ENCODE results near the gene RNF123.

RNF123 gene

DNA sequence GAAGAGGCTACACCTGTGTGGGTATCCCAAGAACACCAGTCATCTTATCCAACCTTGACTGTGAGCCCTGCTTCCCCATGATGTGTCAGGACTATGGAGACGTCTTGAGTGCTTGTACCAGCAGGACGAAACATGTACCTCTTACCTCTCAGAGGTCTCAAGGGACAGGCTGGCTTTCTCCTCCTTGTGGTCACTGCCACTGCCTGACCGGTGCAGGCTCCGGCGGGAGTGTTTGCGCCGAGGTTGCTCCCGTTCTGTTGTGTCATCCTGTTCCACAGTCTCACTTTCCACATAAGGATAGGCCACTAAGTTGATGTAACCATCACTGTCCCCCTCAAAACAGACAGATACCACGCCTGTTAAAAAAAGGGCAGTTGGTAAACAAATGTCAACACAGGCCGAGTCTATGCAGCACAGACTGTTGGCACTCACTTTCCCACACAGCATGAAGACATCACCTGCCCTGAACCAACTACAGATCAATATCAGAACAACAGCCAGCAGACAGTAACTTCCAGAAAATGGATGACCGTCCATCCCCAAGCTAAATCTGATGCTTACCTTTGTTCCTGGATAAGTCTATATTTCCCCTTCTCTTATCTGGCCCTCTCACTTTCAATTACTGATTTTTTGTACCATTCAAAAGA lies 48.8 kb downstream of the RNF123 start:
- H4K20me1 ChIP-seq (ENCODE audit: insufficient read depth, low read length) = no peaks in the 10 kb centered on the region
- no peaks in the 10 kb centered on the region for H3K27me3 ChIP-seq (ENCODE audit: insufficient read depth, low read length)
- H3K9me3 ChIP-seq (ENCODE audit: low read length) = no peaks in the 10 kb centered on the region
- H3K4me1 ChIP-seq (ENCODE audit: insufficient read depth, low read length, severe bottlenecking) = no peaks in the 10 kb centered on the region
- peaks cover 47% of the 10 kb centered on the region for H3K36me3 ChIP-seq (ENCODE audit: insufficient read depth, low read length)
- no peaks in the 10 kb centered on the region for H3F3A ChIP-seq (ENCODE audit: insufficient read depth, low read length)
- H2AFZ ChIP-seq (ENCODE audit: low read length) = no peak overlapping the region
- no peak overlapping the region for H3K4me3 ChIP-seq (ENCODE audit: low read depth, low read length, poor library complexity, severe bottlenecking)
- H3K4me2 ChIP-seq (ENCODE audit: low read length) = no peak overlapping the region
- H3K27ac ChIP-seq (ENCODE audit: low read depth, low read length, poor library complexity, severe bottlenecking) = no peak overlapping the region
- no peak overlapping the region for H3K9ac ChIP-seq (ENCODE audit: low read length)
- H3K9me2 ChIP-seq (ENCODE audit: low read depth, low read length) = no peaks in the 10 kb centered on the region
- TF ChIP-seq, protein P1, sequence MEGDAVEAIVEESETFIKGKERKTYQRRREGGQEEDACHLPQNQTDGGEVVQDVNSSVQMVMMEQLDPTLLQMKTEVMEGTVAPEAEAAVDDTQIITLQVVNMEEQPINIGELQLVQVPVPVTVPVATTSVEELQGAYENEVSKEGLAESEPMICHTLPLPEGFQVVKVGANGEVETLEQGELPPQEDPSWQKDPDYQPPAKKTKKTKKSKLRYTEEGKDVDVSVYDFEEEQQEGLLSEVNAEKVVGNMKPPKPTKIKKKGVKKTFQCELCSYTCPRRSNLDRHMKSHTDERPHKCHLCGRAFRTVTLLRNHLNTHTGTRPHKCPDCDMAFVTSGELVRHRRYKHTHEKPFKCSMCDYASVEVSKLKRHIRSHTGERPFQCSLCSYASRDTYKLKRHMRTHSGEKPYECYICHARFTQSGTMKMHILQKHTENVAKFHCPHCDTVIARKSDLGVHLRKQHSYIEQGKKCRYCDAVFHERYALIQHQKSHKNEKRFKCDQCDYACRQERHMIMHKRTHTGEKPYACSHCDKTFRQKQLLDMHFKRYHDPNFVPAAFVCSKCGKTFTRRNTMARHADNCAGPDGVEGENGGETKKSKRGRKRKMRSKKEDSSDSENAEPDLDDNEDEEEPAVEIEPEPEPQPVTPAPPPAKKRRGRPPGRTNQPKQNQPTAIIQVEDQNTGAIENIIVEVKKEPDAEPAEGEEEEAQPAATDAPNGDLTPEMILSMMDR (IDR thresholded peaks at IDR 0.05; ENCODE audit: low read length) = no peak
- no peak for TF ChIP-seq EZH2 (IDR thresholded peaks at IDR 0.05; ENCODE audit: borderline replicate concordance, low read length)
- no peaks in the 10 kb centered on the region for H3K79me2 ChIP-seq (ENCODE audit: insufficient read depth, low read length)

DNA sequence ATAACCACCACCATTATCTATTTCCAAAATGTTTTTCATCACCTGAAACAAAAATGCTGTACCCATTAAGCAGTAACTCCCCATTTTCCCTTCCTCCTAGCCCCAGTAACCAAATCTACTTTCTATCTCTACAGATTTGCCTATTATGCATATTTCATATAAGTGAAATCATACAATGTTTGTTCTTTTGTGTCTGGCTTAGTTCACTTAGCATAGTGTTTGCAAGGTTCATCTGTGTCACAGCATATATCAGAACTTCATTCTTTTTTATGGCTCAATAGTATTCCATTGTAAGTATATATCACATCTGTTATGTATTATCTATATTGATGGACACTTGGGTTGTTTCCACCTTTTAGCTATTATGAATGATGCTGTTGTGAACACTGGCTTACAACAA lies 51.1 kb downstream of the RNF123 start:
- Histone ChIP-seq H3K27ac (ENCODE audit: low read depth, low read length, poor library complexity, severe bottlenecking) (no peak overlapping the region), H2AFZ (ENCODE audit: low read length) (no peak overlapping the region), H3K9me2 (ENCODE audit: low read depth, low read length) (no peaks in the 10 kb centered on the region), H3K4me1 (ENCODE audit: insufficient read depth, low read length, severe bottlenecking) (no peaks in the 10 kb centered on the region), H3K9ac (ENCODE audit: low read length) (no peak overlapping the region), H3K9me3 (ENCODE audit: low read length) (no peaks in the 10 kb centered on the region), H3K4me3 (ENCODE audit: low read depth, low read length, poor library complexity, severe bottlenecking) (no peak overlapping the region), H3K36me3 (ENCODE audit: insufficient read depth, low read length) (peaks cover 31% of the 10 kb centered on the region), H3K4me2 (ENCODE audit: low read length) (no peak overlapping the region), H3F3A (ENCODE audit: insufficient read depth, low read length) (no peaks in the 10 kb centered on the region), H3K79me2 (ENCODE audit: insufficient read depth, low read length) (no peaks in the 10 kb centered on the region), H4K20me1 (ENCODE audit: insufficient read depth, low read length) (no peaks in the 10 kb centered on the region), H3K27me3 (ENCODE audit: insufficient read depth, low read length) (no peaks in the 10 kb centered on the region)
- TF ChIP-seq, protein P1 (IDR thresholded peaks at IDR 0.05; ENCODE audit: low read length) = no peak
- no peak for TF ChIP-seq EZH2 (IDR thresholded peaks at IDR 0.05; ENCODE audit: borderline replicate concordance, low read length)

DNA sequence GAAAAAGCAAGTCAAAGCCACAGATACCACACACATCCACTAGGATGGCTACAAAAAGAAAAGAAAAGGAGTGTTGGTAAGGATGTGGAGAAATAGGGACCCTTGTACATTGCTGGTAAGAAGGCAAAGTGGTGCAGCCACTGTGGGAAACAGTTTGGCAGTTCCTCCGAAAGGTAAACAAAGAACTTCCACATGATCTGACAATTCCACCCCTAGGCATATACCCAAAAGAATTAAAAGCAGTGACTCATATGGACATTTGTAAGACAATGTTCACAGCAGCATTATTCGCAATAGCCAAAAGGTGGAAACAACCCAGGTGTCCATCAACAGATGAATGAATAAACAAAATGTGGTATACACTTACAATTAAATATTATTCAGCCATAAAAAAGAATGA lies 56.6 kb downstream of the RNF123 start:
- Histone ChIP-seq H3K27ac (ENCODE audit: low read depth, low read length, poor library complexity, severe bottlenecking) (no peak overlapping the region), H3K36me3 (ENCODE audit: insufficient read depth, low read length) (peaks cover 11% of the 10 kb centered on the region; the same call in 1 of the 2 replicates), H3F3A (ENCODE audit: insufficient read depth, low read length) (no peaks in the 10 kb centered on the region), H3K27me3 (ENCODE audit: insufficient read depth, low read length) (no peaks in the 10 kb centered on the region), H3K79me2 (ENCODE audit: insufficient read depth, low read length) (no peaks in the 10 kb centered on the region), H3K9me3 (ENCODE audit: low read length) (no peaks in the 10 kb centered on the region), H3K9me2 (ENCODE audit: low read depth, low read length) (no peaks in the 10 kb centered on the region), H3K4me3 (ENCODE audit: low read depth, low read length, poor library complexity, severe bottlenecking) (no peak overlapping the region), H3K4me1 (ENCODE audit: insufficient read depth, low read length, severe bottlenecking) (no peaks in the 10 kb centered on the region), H3K9ac (ENCODE audit: low read length) (no peak overlapping the region), H3K4me2 (ENCODE audit: low read length) (no peak overlapping the region), H4K20me1 (ENCODE audit: insufficient read depth, low read length) (no peaks in the 10 kb centered on the region), H2AFZ (ENCODE audit: low read length) (no peak overlapping the region)
- TF ChIP-seq EZH2 (IDR thresholded peaks at IDR 0.05; ENCODE audit: borderline replicate concordance, low read length) = no peak
- TF ChIP-seq, protein P1 (IDR thresholded peaks at IDR 0.05; ENCODE audit: low read length) = no peak

Data from OCI-LY1 (cell line).